K562 (cell line): Measurements from ENCODE around the gene FNBP1. TPM values are rescaled to one million over a fixed set of nuclear protein-coding genes. Genes with fewer than 3 reads are reported as not detected.

Experiments
- ATF1 ChIP-seq, 2 experiments: fragments of 450-650 bp in 1 of 2; IDR thresholded peaks; 2 replicates each; pipeline ENCODE4 v1.6.1; 2016; ENCODE audit warnings: missing compliant biosample characterization in 1 of 2, missing genetic modification characterization in 1 of 2
- CEBPG ChIP-seq, 3 experiments: fragments of 200-800 bp in 1 of 3; sonication (Bioruptor generic) in 1 of 3; sonication (generic) in 1 of 3; formaldehyde crosslinking in 1 of 3; IDR thresholded peaks in 2 of 3; conservative IDR thresholded peaks in 1 of 3; 2 replicates each; pipeline versions ENCODE4 v1.6.1 to v1.8.0; 2016 to 2022; ENCODE audit warnings: missing compliant biosample characterization in 2 of 3, missing genetic modification characterization in 2 of 3, mild to moderate bottlenecking in 1 of 3, missing genetic modification reagents in 1 of 3
- CREM ChIP-seq: IDR thresholded peaks from 2 replicates; pipeline ENCODE4 v1.6.1; 2014; ENCODE audit warnings: antibody characterized with exemption, low read depth
- DACH1 ChIP-seq: fragments of 450-650 bp; IDR thresholded peaks from 2 replicates; pipeline ENCODE4 v1.6.1; 2018; ENCODE audit not compliant: partially characterized antibody
- DLX4 ChIP-seq: fragments of 250-450 bp; sonication (Bioruptor Pico); IDR thresholded peaks from 2 replicates; pipeline ENCODE4 v1.6.1; 2021; ENCODE audit warnings: mild to moderate bottlenecking
- E2F6 ChIP-seq, 2 experiments: IDR thresholded peaks; 2 replicates each; pipeline ENCODE4 v1.6.1; 2011; ENCODE audit warnings: borderline replicate concordance in 1 of 2, control low read depth in 1 of 2, low read depth in 1 of 2, low read length in 1 of 2, mild to moderate bottlenecking in 1 of 2, mixed read lengths in 1 of 2, moderate library complexity in 1 of 2; ENCODE audit not compliant: insufficient read depth in 1 of 2, insufficient read length in 1 of 2, poor library complexity in 1 of 2, severe bottlenecking in 1 of 2; ENCODE audit errors: extremely low read depth in 1 of 2
- EP300 ChIP-seq: IDR thresholded peaks from 2 replicates; pipeline ENCODE4 v1.6.1; 2012; ENCODE audit warnings: low read length, improper control_type of control experiment
- ERF ChIP-seq: fragments of 450-650 bp; formaldehyde crosslinking; IDR thresholded peaks from 2 replicates; pipeline ENCODE4 v1.4.0; 2020; ENCODE audit warnings: mild to moderate bottlenecking, mixed read lengths
- ESRRA ChIP-seq: fragments of 450-650 bp; IDR thresholded peaks from 2 replicates; pipeline ENCODE4 v1.6.1; 2014; ENCODE audit warnings: low read depth, mild to moderate bottlenecking, moderate library complexity, borderline replicate concordance
- LEF1 ChIP-seq: fragments of 450-650 bp; IDR thresholded peaks from 2 replicates; pipeline ENCODE4 v1.6.1; 2016; ENCODE audit warnings: mild to moderate bottlenecking
- MAFF ChIP-seq: IDR thresholded peaks from 2 replicates; pipeline ENCODE4 v1.6.1; 2012; ENCODE audit warnings: low read length, improper control_type of control experiment
- MAFG ChIP-seq: fragments of 450-650 bp; conservative IDR thresholded peaks from 2 replicates; pipeline ENCODE4 v1.6.1; 2016; ENCODE audit warnings: missing genetic modification characterization, missing compliant biosample characterization
- MAFK ChIP-seq: IDR thresholded peaks from 2 replicates; pipeline ENCODE4 v1.6.1; 2011; ENCODE audit warnings: low read length, improper control_type of control experiment
- MCM3 ChIP-seq: fragments of 450-650 bp; IDR thresholded peaks from 2 replicates; pipeline ENCODE4 v1.6.1; 2016
- NCOA1 ChIP-seq: fragments of 450-650 bp; IDR thresholded peaks from 2 replicates; pipeline ENCODE4 v1.6.1; 2016; ENCODE audit warnings: low read depth
- NCOA4 ChIP-seq: fragments of 450-650 bp; IDR thresholded peaks from 2 replicates; pipeline ENCODE4 v1.6.1; 2018; ENCODE audit warnings: mild to moderate bottlenecking; ENCODE audit not compliant: partially characterized antibody
- NRF1 ChIP-seq, 2 experiments: fragments of 450-650 bp; IDR thresholded peaks in 1 of 2; conservative IDR thresholded peaks in 1 of 2; 2 replicates each; pipeline ENCODE4 v1.6.1; 2014; ENCODE audit warnings: mild to moderate bottlenecking in 2 of 2
- SOX6 ChIP-seq: fragments of 450-650 bp; IDR thresholded peaks from 2 replicates; pipeline ENCODE4 v1.6.1; 2014; ENCODE audit warnings: mild to moderate bottlenecking
- SPI1 ChIP-seq: IDR thresholded peaks from 2 replicates; pipeline ENCODE4 v1.6.1; 2011; ENCODE audit warnings: low read depth, low read length, control low read depth, borderline replicate concordance
- TAF9B ChIP-seq: fragments of 450-650 bp; IDR thresholded peaks from 2 replicates; pipeline ENCODE4 v1.6.1; 2018; ENCODE audit warnings: mild to moderate bottlenecking; ENCODE audit not compliant: partially characterized antibody
- TAL1 ChIP-seq: fragments of 450-650 bp; IDR thresholded peaks from 2 replicates; pipeline ENCODE4 v1.6.1; 2016; ENCODE audit warnings: mild to moderate bottlenecking
- TEAD4 ChIP-seq, 2 experiments: sonication (generic) in 1 of 2; formaldehyde crosslinking in 1 of 2; IDR thresholded peaks; 2 replicates each; pipeline versions ENCODE4 v1.6.1 to v1.8.0; 2012 to 2022; ENCODE audit warnings: borderline replicate concordance in 1 of 2, inconsistent platforms in 1 of 2, low read length in 1 of 2, mild to moderate bottlenecking in 1 of 2, missing genetic modification reagents in 1 of 2
- XRCC4 ChIP-seq: IDR thresholded peaks from one replicate; pipeline ENCODE4 v1.6.1; 2011; ENCODE audit not compliant: insufficient read depth, insufficient read length; ENCODE audit errors: extremely low read depth
- ZNF316 ChIP-seq: fragments of 450-650 bp; IDR thresholded peaks from 2 replicates; pipeline ENCODE4 v1.6.1; 2016
- ZNF76 ChIP-seq: fragments of 250-450 bp; sonication (Bioruptor Pico); IDR thresholded peaks from 2 replicates; pipeline ENCODE4 v1.4.0; 2020; ENCODE audit warnings: mild to moderate bottlenecking, moderate library complexity, borderline replicate concordance
- polyA plus RNA-seq, 8 experiments: library from polyadenylated mRNA; depleted of rRNA in 4 of 8; stranded (reverse) in 5 of 8; unstranded in 3 of 8; fragments of >200 nt; fragmentation: Nextera tagmentation in 2 of 8; fragmentation: Illumina TruSeq in 1 of 8; extraction: Ambion mirVana in 2 of 8; extraction: Trizol in 1 of 8; gene quantifications; 2 replicates each; pipeline versions ENCODE4 v1.2.1 to v1.2.3, GENCODE V29; 2011 to 2014; ENCODE audit warnings: inconsistent platforms in 1 of 8, missing spikeins in 1 of 8
- total RNA-seq, 7 experiments: library from RNA; depleted of rRNA in 6 of 7; stranded (reverse); fragments of >200 nt in 6 of 7; fragmentation: Illumina TruSeq in 2 of 7; extraction: Trizol in 2 of 7; gene quantifications; 2 replicates each; pipeline versions ENCODE4 v1.2.1 to v1.2.3, GENCODE V29; 2011 to 2021; ENCODE audit warnings: low replicate concordance in 1 of 7
- TF ChIP-seq, protein P1 (sequence below), 2 experiments: fragments of 450-650 bp in 1 of 2; sonication (generic) in 1 of 2; formaldehyde crosslinking; conservative IDR thresholded peaks; 2 replicates each; pipeline versions ENCODE4 v1.4.0 to v1.8.1; 2020 to 2022; ENCODE audit warnings: mild to moderate bottlenecking in 1 of 2, missing genetic modification reagents in 1 of 2
- TF ChIP-seq, protein P2 (sequence below): fragments of 450-650 bp; IDR thresholded peaks from 2 replicates; pipeline ENCODE4 v1.6.1; 2016; ENCODE audit warnings: low read depth, mild to moderate bottlenecking, moderate library complexity

FNBP1 gene
- total and polyA plus RNA-seq, 9 of the 15 experiments (the other 6 are each of a cell fraction or from before 2014, with no cell fraction given): 1.8 to 14.9 (median 7.6) TPM

DNA sequence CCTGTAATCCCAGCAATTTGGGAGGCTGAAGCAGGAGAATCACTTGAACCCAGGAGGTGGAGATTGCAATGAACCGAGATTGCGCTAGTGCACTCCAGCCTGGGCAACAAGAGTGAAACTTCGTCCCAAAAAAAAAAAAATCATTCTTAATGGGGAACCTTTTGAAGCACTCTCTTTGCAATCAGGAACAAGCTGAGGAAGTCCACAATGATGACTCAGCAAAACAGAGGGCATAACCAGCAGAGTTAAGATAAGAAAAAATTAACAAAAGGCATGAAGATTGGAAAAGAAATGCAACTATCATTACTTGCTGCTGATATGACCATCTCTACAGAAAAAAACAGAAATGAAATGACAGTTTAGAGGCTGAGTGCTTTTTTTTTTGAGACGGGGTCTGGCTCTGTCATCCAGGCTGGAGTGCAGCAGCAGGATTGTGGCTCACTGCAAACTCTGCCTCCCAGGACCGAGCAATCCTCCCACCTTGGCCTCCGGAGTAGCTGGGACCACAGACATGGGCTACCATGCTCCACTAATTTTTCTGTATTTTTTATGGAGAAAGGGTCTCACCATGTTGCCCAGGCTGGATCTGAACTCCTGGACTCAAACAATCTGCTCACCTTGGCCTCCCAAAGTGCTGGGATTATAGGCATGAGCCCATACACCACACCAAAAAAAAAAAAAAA, 88.0 kb downstream of the FNBP1 start (continued):
- TF ChIP-seq, protein P1, sequence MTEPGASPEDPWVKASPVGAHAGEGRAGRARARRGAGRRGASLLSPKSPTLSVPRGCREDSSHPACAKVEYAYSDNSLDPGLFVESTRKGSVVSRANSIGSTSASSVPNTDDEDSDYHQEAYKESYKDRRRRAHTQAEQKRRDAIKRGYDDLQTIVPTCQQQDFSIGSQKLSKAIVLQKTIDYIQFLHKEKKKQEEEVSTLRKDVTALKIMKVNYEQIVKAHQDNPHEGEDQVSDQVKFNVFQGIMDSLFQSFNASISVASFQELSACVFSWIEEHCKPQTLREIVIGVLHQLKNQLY (CRISPR knock-in tag; conservative IDR thresholded peaks at IDR 0.05): no peak
- TF ChIP-seq MCM3 (no peak), SOX6 (peak; percentile 89), CREM (0 out of 2 replicates have a peak, but pooled peaks have one; percentile 3), E2F6 (IDR thresholded peaks at IDR 0.05; ENCODE audit: borderline replicate concordance in 1 of 2, extremely low read depth in 1 of 2, insufficient read depth in 1 of 2, insufficient read length in 1 of 2, low read depth in 1 of 2, low read length in 1 of 2, poor library complexity in 1 of 2, severe bottlenecking in 1 of 2) (no peak), DACH1 (peak; percentile 36), DLX4 (CRISPR knock-in tag) (no peak), TAL1 (peak; percentile 57; the same call in 1 of the 2 replicates), NCOA4 (no peak), CEBPG (CRISPR knock-in tag; IDR thresholded peaks at IDR 0.05) (no peak), CEBPG (tag; conservative IDR thresholded peaks at IDR 0.05 in 1 of 2, IDR thresholded peaks at IDR 0.05 in 1 of 2) (no peak), LEF1 (peak; percentile 55; the same call in 1 of the 2 replicates), TEAD4 (IDR thresholded peaks at IDR 0.05; ENCODE audit: low read length) (peak; percentile 62), TEAD4 (CRISPR knock-in tag; IDR thresholded peaks at IDR 0.05; ENCODE audit: borderline replicate concordance) (no peak), ATF1 (CRISPR knock-in tag; IDR thresholded peaks at IDR 0.05) (no peak), ATF1 (tag; IDR thresholded peaks at IDR 0.05) (peak; percentile 28; the same call in 1 of the 2 replicates), NCOA1 (0 out of 2 replicates have a peak, but pooled peaks have one; percentile 35), ESRRA (no peak), ZNF316 (peak; percentile 100), MAFG (tag) (peak; percentile 100), XRCC4 (no peak), EP300 (peak; percentile 76), MAFK (peak; percentile 100), TAF9B (peak; percentile 38), NRF1 (conservative IDR thresholded peaks at IDR 0.05 in 1 of 2, IDR thresholded peaks at IDR 0.05 in 1 of 2) (peak; percentile 57 to 67), MAFF (peak; percentile 100), ZNF76 (CRISPR knock-in tag) (no peak), SPI1 (peak; percentile 83), ERF (CRISPR knock-in tag) (no peak)
- TF ChIP-seq, protein P2, sequence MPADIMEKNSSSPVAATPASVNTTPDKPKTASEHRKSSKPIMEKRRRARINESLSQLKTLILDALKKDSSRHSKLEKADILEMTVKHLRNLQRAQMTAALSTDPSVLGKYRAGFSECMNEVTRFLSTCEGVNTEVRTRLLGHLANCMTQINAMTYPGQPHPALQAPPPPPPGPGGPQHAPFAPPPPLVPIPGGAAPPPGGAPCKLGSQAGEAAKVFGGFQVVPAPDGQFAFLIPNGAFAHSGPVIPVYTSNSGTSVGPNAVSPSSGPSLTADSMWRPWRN: no peak
